Activated naive CD8-positive, alpha-beta T cell treated with anti-CD3 and anti-CD28 coated beads for 36 hours (primary cell): ENCODE data around the gene CABLES1. TPM values are rescaled to one million over a fixed set of nuclear protein-coding genes. Genes with fewer than 3 reads are reported as not detected.
A peak's percentile ranks its signal among the peaks of the same experiment; 100 is the strongest.
"Not testable (repeated sequence)": the region's sequence is repeated elsewhere in the genome, so short reads cannot be mapped to it uniquely, and the experiment has no call there.

Experiments
- DNase-seq: peaks from one replicate; pipeline ENCODE4 v3.0.0; 2021
- H3K27ac Mint-ChIP-seq: one replicate; pipeline ENCODE4 v1.8.0; 2022; ENCODE audit warnings: mild to moderate bottlenecking, moderate library complexity, mixed read lengths
- H3K27me3 Mint-ChIP-seq: one replicate; pipeline ENCODE4 v1.8.0; 2022; ENCODE audit warnings: mild to moderate bottlenecking, mixed read lengths
- H3K36me3 Mint-ChIP-seq: one replicate; pipeline ENCODE4 v1.8.0; 2021; ENCODE audit warnings: mild to moderate bottlenecking, mixed read lengths
- H3K4me1 Mint-ChIP-seq: one replicate; pipeline ENCODE4 v1.8.0; 2021; ENCODE audit warnings: mixed read lengths
- H3K4me3 Mint-ChIP-seq: one replicate; pipeline ENCODE4 v1.8.0; 2022; ENCODE audit warnings: mild to moderate bottlenecking, moderate library complexity, mixed read lengths
- H3K9me3 Mint-ChIP-seq: one replicate; pipeline ENCODE4 v1.8.0; 2022; ENCODE audit warnings: mixed read lengths
- total RNA-seq, 2 experiments: library from RNA; stranded (reverse); gene quantifications; one replicate each; pipeline ENCODE4 v1.2.3, GENCODE V29; 2021

Gene CABLES1
- total RNA-seq, 2 experiments from 2014 or later: 10.0 to 11.8 TPM

GRCh38 chr18:23237524-23238151 lies 102.4 kb downstream of the CABLES1 start:
- no peaks in the 10 kb centered on the region for H3K27me3 Mint-ChIP-seq
- H3K4me3 Mint-ChIP-seq: peak overlapping the region; percentile 35
- peak; percentile 61 for DNase-seq
- H3K36me3 Mint-ChIP-seq: peaks cover 16% of the 10 kb centered on the region
- H3K9me3 Mint-ChIP-seq: no peaks in the 10 kb centered on the region
- peak overlapping the region; percentile 61 for H3K27ac Mint-ChIP-seq
- H3K4me1 Mint-ChIP-seq: peaks cover 31% of the 10 kb centered on the region

- H3K27ac Mint-ChIP-seq: peak overlapping the region; percentile 61
Measured at GRCh38 chr18:23238152-23238531, 102.9 kb downstream of the CABLES1 start.

GRCh38 chr18:23238651-23239349 lies 103.5 kb downstream of the CABLES1 start:
- peaks cover 8% of the 10 kb centered on the region for H3K36me3 Mint-ChIP-seq
- peak overlapping the region; percentile 54 for H3K4me3 Mint-ChIP-seq
- no peak for DNase-seq
- no peaks in the 10 kb centered on the region for H3K9me3 Mint-ChIP-seq
- H3K27ac Mint-ChIP-seq: no peak overlapping the region
- H3K4me1 Mint-ChIP-seq: peaks cover 28% of the 10 kb centered on the region
- H3K27me3 Mint-ChIP-seq: no peaks in the 10 kb centered on the region

More at GRCh38 chr18:23238152-23238531, 102.9 kb downstream of the CABLES1 start:
- Mint-ChIP-seq H3K27me3 (no peaks in the 10 kb centered on the region), H3K4me3 (peak overlapping the region; percentile 54), H3K36me3 (peaks cover 12% of the 10 kb centered on the region), H3K9me3 (no peaks in the 10 kb centered on the region), H3K4me1 (peaks cover 28% of the 10 kb centered on the region)
- no peak for DNase-seq

GRCh38 chr18:23239350-23239692 lies 104.0 kb downstream of the CABLES1 start:
- no peak overlapping the region for H3K27ac Mint-ChIP-seq
- H3K9me3 Mint-ChIP-seq: no peaks in the 10 kb centered on the region
- H3K36me3 Mint-ChIP-seq: peaks cover 6% of the 10 kb centered on the region
- no peaks in the 10 kb centered on the region for H3K27me3 Mint-ChIP-seq
- no peak overlapping the region for H3K4me3 Mint-ChIP-seq
- H3K4me1 Mint-ChIP-seq: peaks cover 25% of the 10 kb centered on the region
- DNase-seq: no peak

GRCh38 chr18:23239885-23240608 lies 104.8 kb downstream of the CABLES1 start:
- H3K27ac Mint-ChIP-seq: no peak overlapping the region
- no peaks in the 10 kb centered on the region for H3K27me3 Mint-ChIP-seq
- H3K36me3 Mint-ChIP-seq: peaks cover 3% of the 10 kb centered on the region
- no peak overlapping the region for H3K4me3 Mint-ChIP-seq
- peaks cover 23% of the 10 kb centered on the region for H3K4me1 Mint-ChIP-seq
- no peak for DNase-seq
- no peaks in the 10 kb centered on the region for H3K9me3 Mint-ChIP-seq

GRCh38 chr18:23240609-23240930 lies 105.3 kb downstream of the CABLES1 start:
- Mint-ChIP-seq H3K27me3 (no peaks in the 10 kb centered on the region), H3K27ac (no peak overlapping the region), H3K4me3 (no peak overlapping the region), H3K4me1 (peaks cover 20% of the 10 kb centered on the region), H3K9me3 (no peaks in the 10 kb centered on the region), H3K36me3 (peaks cover 3% of the 10 kb centered on the region)
- DNase-seq: no peak

- H3K36me3 Mint-ChIP-seq, H3K9me3 Mint-ChIP-seq, DNase-seq, H3K27ac Mint-ChIP-seq, H3K27me3 Mint-ChIP-seq, H3K4me3 Mint-ChIP-seq: not testable (repeated sequence)
- H3K4me1 Mint-ChIP-seq: peaks cover 17% of the 10 kb centered on the region
Measured at GRCh38 chr18:23241833-23242496, 106.7 kb downstream of the CABLES1 start.

GRCh38 chr18:23243178-23243577 lies 107.9 kb downstream of the CABLES1 start:
- no peak overlapping the region for H3K27ac Mint-ChIP-seq

GRCh38 chr18:23243816-23244215 lies 108.5 kb downstream of the CABLES1 start:
- Mint-ChIP-seq H3K4me3 (no peak overlapping the region), H3K4me1 (peaks cover 1% of the 10 kb centered on the region)
- no peak for DNase-seq

More at GRCh38 chr18:23243178-23243577, 107.9 kb downstream of the CABLES1 start:
- Mint-ChIP-seq H3K36me3 (peaks cover 5% of the 10 kb centered on the region), H3K4me1 (peaks cover 7% of the 10 kb centered on the region), H3K9me3 (no peaks in the 10 kb centered on the region), H3K4me3 (no peak overlapping the region), H3K27me3 (no peaks in the 10 kb centered on the region)
- no peak for DNase-seq

GRCh38 chr18:23244401-23244800 lies 109.1 kb downstream of the CABLES1 start:
- Mint-ChIP-seq H3K36me3 (peaks cover 6% of the 10 kb centered on the region), H3K4me1 (no peaks in the 10 kb centered on the region), H3K4me3 (no peak overlapping the region), H3K27ac (no peak overlapping the region), H3K27me3 (no peaks in the 10 kb centered on the region), H3K9me3 (no peaks in the 10 kb centered on the region)
- no peak for DNase-seq

More at GRCh38 chr18:23243816-23244215, 108.5 kb downstream of the CABLES1 start:
- Mint-ChIP-seq H3K27me3 (no peaks in the 10 kb centered on the region), H3K36me3 (peaks cover 6% of the 10 kb centered on the region), H3K9me3 (no peaks in the 10 kb centered on the region), H3K27ac (no peak overlapping the region)

GRCh38 chr18:23245461-23245860 lies 110.2 kb downstream of the CABLES1 start:
- H3K27me3 Mint-ChIP-seq: no peaks in the 10 kb centered on the region
- no peaks in the 10 kb centered on the region for H3K9me3 Mint-ChIP-seq
- H3K4me1 Mint-ChIP-seq: no peaks in the 10 kb centered on the region
- DNase-seq: no peak
- no peak overlapping the region for H3K4me3 Mint-ChIP-seq
- no peak overlapping the region for H3K27ac Mint-ChIP-seq
- H3K36me3 Mint-ChIP-seq: peaks cover 4% of the 10 kb centered on the region

- DNase-seq: no peak
- H3K27ac Mint-ChIP-seq: no peak overlapping the region
- no peak overlapping the region for H3K4me3 Mint-ChIP-seq
- no peaks in the 10 kb centered on the region for H3K4me1 Mint-ChIP-seq
- H3K36me3 Mint-ChIP-seq: peaks cover 3% of the 10 kb centered on the region
- H3K9me3 Mint-ChIP-seq: no peaks in the 10 kb centered on the region
- no peaks in the 10 kb centered on the region for H3K27me3 Mint-ChIP-seq
Measured at GRCh38 chr18:23247331-23247730, 112.0 kb downstream of the CABLES1 start.

- H3K4me1 Mint-ChIP-seq: no peaks in the 10 kb centered on the region
- no peaks in the 10 kb centered on the region for H3K27me3 Mint-ChIP-seq
- no peak overlapping the region for H3K4me3 Mint-ChIP-seq
- H3K27ac Mint-ChIP-seq: no peak overlapping the region
- DNase-seq: no peak
- peaks cover 2% of the 10 kb centered on the region for H3K36me3 Mint-ChIP-seq
- no peaks in the 10 kb centered on the region for H3K9me3 Mint-ChIP-seq
Measured at GRCh38 chr18:23247896-23248295, 112.6 kb downstream of the CABLES1 start.

GRCh38 chr18:23248826-23249225 lies 113.5 kb downstream of the CABLES1 start:
- H3K27ac Mint-ChIP-seq: no peak overlapping the region
- DNase-seq: no peak
- H3K9me3 Mint-ChIP-seq: no peaks in the 10 kb centered on the region
- no peaks in the 10 kb centered on the region for H3K4me1 Mint-ChIP-seq
- no peaks in the 10 kb centered on the region for H3K27me3 Mint-ChIP-seq
- peaks cover 5% of the 10 kb centered on the region for H3K36me3 Mint-ChIP-seq
- H3K4me3 Mint-ChIP-seq: no peak overlapping the region

- peaks cover 5% of the 10 kb centered on the region for H3K36me3 Mint-ChIP-seq
- H3K4me3 Mint-ChIP-seq: no peak overlapping the region
- no peaks in the 10 kb centered on the region for H3K27me3 Mint-ChIP-seq
- DNase-seq: no peak
- H3K4me1 Mint-ChIP-seq: no peaks in the 10 kb centered on the region
- no peak overlapping the region for H3K27ac Mint-ChIP-seq
- no peaks in the 10 kb centered on the region for H3K9me3 Mint-ChIP-seq
Measured at GRCh38 chr18:23249348-23249747, 114.1 kb downstream of the CABLES1 start.
